ENCODE data around the gene MRPL53.

GRCh38 chr2:74495440-74495839, 23.0 kb upstream of the MRPL53 start:
- TF ChIP-seq POLR2A (IDR thresholded peaks at IDR 0.05) (no peak), CTCF (IDR thresholded peaks at IDR 0.05) (no peak)

Measured in body of pancreas (tissue), 4 donors.